Tibial nerve (tissue), 4 donors: Measurements from ENCODE around the gene WHAMM.

ENCODE experiments used
- EP300 ChIP-seq, 2 donors: sonication (generic); formaldehyde crosslinking; IDR thresholded peaks; one replicate each; pipeline ENCODE4 v1.6.1; 2017; ENCODE audit warnings: antibody characterized with exemption in 2 of 2, mild to moderate bottlenecking in 1 of 2
- POLR2A ChIP-seq, 2 donors: fragments of 450-650 bp; IDR thresholded peaks; one replicate each; pipeline ENCODE4 v1.6.1; 2017; ENCODE audit warnings: antibody characterized with exemption in 2 of 2, mild to moderate bottlenecking in 2 of 2, moderate library complexity in 2 of 2
- TF ChIP-seq, protein P1 (sequence below), 5 experiments: fragments of 200-600 bp in 3 of 5; fragments of 450-650 bp in 2 of 5; sonication (generic) in 3 of 5; IDR thresholded peaks; one replicate each; pipeline ENCODE4 v1.5.1; 2016 to 2019; ENCODE audit warnings: antibody characterized with exemption in 5 of 5, mild to moderate bottlenecking in 3 of 5, moderate library complexity in 2 of 5

DNA sequence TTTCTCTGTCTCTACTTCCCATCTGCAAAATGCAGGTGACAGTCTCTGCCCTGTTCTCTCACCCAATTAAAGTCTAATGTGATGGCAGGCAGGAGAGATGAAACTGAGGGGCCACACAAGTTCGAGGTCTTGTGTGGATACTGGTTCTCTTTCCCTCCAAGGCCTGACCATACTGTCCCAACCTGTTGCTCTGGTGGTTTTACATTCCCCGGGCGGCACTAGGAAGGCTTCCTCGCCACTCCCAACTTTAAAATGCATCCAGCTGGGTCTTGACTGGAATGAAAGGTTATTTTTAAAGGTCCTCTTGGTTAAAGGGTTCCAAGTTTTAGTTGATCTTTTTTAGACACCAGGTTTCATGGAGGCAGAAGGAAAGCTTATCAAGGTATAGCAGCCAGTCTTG lies 37.2 kb downstream of the WHAMM start:
- TF ChIP-seq POLR2A (IDR thresholded peaks at IDR 0.05) (no peak), EP300 (IDR thresholded peaks at IDR 0.05) (no peak)
- TF ChIP-seq, protein P1, sequence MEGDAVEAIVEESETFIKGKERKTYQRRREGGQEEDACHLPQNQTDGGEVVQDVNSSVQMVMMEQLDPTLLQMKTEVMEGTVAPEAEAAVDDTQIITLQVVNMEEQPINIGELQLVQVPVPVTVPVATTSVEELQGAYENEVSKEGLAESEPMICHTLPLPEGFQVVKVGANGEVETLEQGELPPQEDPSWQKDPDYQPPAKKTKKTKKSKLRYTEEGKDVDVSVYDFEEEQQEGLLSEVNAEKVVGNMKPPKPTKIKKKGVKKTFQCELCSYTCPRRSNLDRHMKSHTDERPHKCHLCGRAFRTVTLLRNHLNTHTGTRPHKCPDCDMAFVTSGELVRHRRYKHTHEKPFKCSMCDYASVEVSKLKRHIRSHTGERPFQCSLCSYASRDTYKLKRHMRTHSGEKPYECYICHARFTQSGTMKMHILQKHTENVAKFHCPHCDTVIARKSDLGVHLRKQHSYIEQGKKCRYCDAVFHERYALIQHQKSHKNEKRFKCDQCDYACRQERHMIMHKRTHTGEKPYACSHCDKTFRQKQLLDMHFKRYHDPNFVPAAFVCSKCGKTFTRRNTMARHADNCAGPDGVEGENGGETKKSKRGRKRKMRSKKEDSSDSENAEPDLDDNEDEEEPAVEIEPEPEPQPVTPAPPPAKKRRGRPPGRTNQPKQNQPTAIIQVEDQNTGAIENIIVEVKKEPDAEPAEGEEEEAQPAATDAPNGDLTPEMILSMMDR (IDR thresholded peaks at IDR 0.05): no peak
